ENCODE measurements around the gene SRSF5.
"Not testable (repeated sequence)": the region's sequence is repeated elsewhere in the genome, so short reads cannot be mapped to it uniquely, and the experiment has no call there.

The SRSF5 gene

GRCh38 chr14:69811227-69811867 is 44.4 kb downstream of the SRSF5 start:
- no peak for DNase-seq

GRCh38 chr14:69811868-69812252 is 44.9 kb downstream of the SRSF5 start:
- DNase-seq = no peak

GRCh38 chr14:69812711-69813110 is 45.8 kb downstream of the SRSF5 start:
- DNase-seq = no peak

GRCh38 chr14:69813346-69813745 is 46.4 kb downstream of the SRSF5 start:
- not testable (repeated sequence) for DNase-seq

GRCh38 chr14:69814397-69814796 is 47.5 kb downstream of the SRSF5 start:
- DNase-seq = no peak

- no peak for DNase-seq
Measured at GRCh38 chr14:69815556-69815955, 48.6 kb downstream of the SRSF5 start.

- DNase-seq = no peak
Measured at GRCh38 chr14:69816216-69816615, 49.3 kb downstream of the SRSF5 start.

- peak; percentile 16 for DNase-seq
Measured at GRCh38 chr14:69818758-69819191, 51.8 kb downstream of the SRSF5 start.

GRCh38 chr14:69819607-69820006 is 52.7 kb downstream of the SRSF5 start:
- no peak for DNase-seq

- DNase-seq = no peak
Measured at GRCh38 chr14:69820991-69821390, 54.0 kb downstream of the SRSF5 start.

Data from stimulated activated CD4-positive, alpha-beta T cell treated with anti-CD3 and anti-CD28 coated beads, Interleukin-1b, Interleukin-23, amount 100 ng/mL, for 48 hours (primary cell).